Coronary artery (tissue), 2 donors: ENCODE measurements around the gene HOXA10.

ENCODE experiments used
- DNase-seq: peaks from one replicate; pipeline ENCODE4 v3.0.0-alpha.2; 2017; ENCODE audit warnings: low spot score
- H3K27ac ChIP-seq, 2 donors: fragments of 200-600 bp; sonication (generic); one replicate each; pipeline ENCODE4 v1.5.1; 2016 to 2019
- H3K4me3 ChIP-seq: fragments of 200-600 bp; sonication (generic); 2 replicates; pipeline ENCODE4 v1.5.1; 2016; ENCODE audit warnings: mild to moderate bottlenecking, moderate library complexity
- TF ChIP-seq, protein P1 (sequence below): fragments of 200-600 bp; sonication (generic); IDR thresholded peaks from one replicate; pipeline ENCODE4 v1.5.1; 2019; ENCODE audit warnings: antibody characterized with exemption

Gene HOXA10

DNA sequence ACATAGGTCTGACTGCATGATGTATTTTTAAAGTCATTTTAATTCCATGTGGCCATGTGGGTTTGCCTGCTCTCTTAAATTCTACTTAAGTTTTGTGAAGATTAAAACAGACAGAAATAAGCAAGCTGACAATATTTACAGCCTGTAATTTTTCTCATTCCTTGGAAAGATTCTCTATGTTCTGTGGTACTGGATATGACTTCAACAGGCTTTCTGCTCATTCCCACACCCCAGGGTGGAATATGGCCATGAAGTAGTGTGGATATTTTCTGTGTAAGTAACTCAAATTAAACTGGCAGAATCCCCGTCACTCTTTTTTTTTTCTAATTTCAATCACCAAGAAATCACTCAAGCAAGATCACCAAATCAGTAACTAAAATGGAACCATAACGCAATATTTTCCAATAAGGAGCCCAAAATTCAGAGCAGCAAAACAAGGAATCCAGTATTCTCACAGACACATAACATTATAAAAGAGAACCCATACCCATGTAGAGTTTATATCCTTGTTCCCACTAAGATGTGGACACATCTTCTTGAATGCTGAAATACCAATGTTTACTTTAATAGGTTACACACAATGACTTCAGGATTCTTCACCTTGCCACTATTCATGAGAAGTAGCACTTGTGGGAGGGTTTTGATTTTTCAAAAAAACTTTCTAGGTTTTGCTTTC, 36.3 kb downstream of the HOXA10 start:
- no peak overlapping the region for H3K27ac ChIP-seq
- DNase-seq: no peak
- TF ChIP-seq, protein P1, sequence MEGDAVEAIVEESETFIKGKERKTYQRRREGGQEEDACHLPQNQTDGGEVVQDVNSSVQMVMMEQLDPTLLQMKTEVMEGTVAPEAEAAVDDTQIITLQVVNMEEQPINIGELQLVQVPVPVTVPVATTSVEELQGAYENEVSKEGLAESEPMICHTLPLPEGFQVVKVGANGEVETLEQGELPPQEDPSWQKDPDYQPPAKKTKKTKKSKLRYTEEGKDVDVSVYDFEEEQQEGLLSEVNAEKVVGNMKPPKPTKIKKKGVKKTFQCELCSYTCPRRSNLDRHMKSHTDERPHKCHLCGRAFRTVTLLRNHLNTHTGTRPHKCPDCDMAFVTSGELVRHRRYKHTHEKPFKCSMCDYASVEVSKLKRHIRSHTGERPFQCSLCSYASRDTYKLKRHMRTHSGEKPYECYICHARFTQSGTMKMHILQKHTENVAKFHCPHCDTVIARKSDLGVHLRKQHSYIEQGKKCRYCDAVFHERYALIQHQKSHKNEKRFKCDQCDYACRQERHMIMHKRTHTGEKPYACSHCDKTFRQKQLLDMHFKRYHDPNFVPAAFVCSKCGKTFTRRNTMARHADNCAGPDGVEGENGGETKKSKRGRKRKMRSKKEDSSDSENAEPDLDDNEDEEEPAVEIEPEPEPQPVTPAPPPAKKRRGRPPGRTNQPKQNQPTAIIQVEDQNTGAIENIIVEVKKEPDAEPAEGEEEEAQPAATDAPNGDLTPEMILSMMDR: no peak
- H3K4me3 ChIP-seq: no peak overlapping the region

DNA sequence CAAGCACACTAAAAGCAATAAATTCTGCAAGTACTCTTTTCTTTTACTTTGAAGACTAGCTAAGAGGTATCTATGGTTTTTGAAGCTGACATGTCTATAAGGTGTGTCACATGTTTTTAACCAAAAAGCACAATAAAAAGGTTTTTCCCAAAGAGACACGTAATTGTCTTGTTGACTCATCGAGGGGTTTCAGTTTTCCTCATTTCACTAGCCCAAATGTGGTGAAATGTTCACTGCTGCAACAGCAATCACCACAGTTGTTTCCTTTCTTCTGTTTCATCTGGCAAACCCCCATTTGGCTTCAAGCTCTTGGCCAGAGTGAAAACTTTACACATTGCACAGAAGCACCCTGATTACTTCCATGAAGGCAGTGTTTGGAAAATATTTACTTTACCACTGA, 39.7 kb downstream of the HOXA10 start:
- TF ChIP-seq, protein P1: no peak
- Histone ChIP-seq H3K4me3 (no peak overlapping the region), H3K27ac (no peak overlapping the region)
- no peak for DNase-seq

DNA sequence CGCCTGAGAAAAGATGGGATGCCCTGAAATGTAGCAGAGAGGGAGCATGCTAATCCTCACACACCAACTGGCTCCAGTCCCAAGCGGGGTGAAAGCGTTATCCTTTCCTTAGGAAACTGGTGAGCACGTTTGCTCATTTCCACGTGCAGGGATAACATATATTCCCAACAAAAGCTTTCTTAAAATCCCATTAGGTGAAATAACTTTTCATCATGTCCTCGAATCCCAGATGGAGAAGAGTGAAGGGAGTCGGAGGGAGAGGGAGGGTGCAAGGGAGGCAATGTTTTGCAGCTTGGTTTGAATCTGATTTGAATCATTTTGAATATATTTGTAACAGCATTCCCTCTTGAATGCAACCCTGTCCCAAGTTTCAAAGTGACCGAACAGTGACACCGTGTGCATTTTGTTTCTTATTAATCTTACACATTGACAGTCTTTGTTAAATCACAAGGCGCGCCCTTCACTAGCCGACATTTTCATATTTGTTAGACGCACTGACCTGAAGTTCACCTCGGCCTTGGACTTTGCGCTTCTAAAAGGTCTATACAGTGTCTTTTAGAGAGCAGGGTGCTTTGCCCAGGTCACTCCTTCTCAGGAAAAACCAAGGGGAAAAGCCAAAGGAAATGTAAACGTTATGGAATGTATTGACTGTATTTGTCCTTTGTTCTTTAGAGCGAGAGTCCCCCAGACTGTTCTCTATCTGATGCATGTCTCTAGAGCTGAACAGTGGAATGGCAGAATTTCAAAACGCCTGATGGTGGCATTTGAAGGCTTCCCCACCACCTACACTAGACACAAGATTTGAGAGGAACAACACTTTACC, 40.5 kb downstream of the HOXA10 start:
- Histone ChIP-seq H3K27ac (no peak overlapping the region), H3K4me3 (no peak overlapping the region)
- TF ChIP-seq, protein P1: no peak
- peak; percentile 43 for DNase-seq

DNA sequence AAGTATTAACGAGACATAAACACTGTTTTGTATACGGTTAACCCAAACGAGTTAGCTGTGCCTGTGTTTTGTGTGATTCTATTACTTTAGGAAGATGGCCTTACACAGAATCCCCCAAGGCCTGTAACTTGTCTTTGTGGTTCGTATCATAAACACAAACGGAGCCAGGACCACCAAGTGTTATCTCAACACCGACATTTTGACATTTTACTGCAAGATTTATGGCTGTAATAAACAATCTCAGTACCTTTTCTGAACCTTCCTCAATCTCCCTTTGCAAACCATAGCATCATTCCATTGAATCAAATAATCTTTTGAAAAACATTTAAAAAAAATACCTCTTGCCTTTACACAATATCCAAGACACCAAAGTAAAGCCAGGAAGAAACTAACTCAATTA, 41.1 kb downstream of the HOXA10 start:
- Histone ChIP-seq H3K4me3 (no peak overlapping the region), H3K27ac (no peak overlapping the region)
- TF ChIP-seq, protein P1: no peak
- DNase-seq: no peak

DNA sequence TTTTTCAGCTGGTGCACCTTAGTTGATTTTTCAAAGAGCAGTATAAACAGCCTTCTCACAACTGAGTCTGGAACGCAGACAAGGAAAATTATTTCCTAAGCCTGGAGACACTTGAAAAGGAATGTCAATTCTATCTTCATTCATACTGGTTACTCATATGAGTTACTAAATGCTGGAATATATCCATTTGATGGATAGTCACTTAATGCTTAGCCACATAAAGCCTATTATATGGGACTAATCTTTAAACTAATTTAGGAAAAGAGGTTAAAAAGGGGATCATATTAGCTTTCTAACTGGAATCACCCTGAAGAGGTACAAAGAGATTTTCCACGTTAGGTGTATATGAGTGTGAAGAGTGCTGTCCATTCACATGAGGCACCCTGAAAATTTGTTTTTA, 41.9 kb downstream of the HOXA10 start:
- TF ChIP-seq, protein P1: no peak
- no peak overlapping the region for H3K27ac ChIP-seq
- H3K4me3 ChIP-seq: no peak overlapping the region
- no peak for DNase-seq

DNA sequence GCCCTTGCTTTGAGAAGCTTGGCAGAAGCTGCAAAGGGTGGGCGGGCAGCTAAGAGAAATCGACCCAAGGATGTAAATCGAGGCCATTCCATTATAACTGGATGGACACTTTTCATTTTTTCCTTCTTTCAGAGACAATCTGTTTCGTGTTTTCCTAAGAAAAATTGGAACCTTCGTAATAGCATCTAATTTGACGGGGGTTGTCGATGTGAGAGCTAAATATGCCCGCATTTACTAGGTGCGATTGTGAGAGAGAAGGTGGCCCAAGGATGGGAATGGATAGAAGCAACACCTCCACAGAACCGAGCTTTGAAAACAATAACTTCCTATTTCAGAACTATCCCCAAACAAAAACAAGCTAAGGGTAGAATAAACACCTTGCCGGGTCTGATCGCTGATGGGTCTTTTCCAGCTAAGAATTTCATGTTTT, 42.7 kb downstream of the HOXA10 start:
- Histone ChIP-seq H3K27ac (no peak overlapping the region), H3K4me3 (peak overlapping the region; percentile 76)
- DNase-seq: no peak
- TF ChIP-seq, protein P1: no peak
